GM13977 (cell line): ENCODE data around the gene NPDC1.

ENCODE experiments used
- DNase-seq: peaks from one replicate; pipeline ENCODE4 v3.0.0; 2012; ENCODE audit warnings: low spot score
- CTCF ChIP-seq: IDR thresholded peaks from 2 replicates; pipeline ENCODE4 v1.5.1; 2012; ENCODE audit warnings: mild to moderate bottlenecking, control low read depth; ENCODE audit not compliant: insufficient read depth; ENCODE audit errors: extremely low read depth, missing control alignments
- in situ Hi-C: fragments of 300-500 bp; cut with MboI; formaldehyde crosslinking; loops from one replicate; pipeline ENCODE4 v1.12.0; 2022; ENCODE audit warnings: low sequenced_read_pairs, low pct_unique_long_range_greater_than_20kb, mixed read lengths, inconsistent platforms; ENCODE audit not compliant: unreplicated experiment

NPDC1 gene

DNA sequence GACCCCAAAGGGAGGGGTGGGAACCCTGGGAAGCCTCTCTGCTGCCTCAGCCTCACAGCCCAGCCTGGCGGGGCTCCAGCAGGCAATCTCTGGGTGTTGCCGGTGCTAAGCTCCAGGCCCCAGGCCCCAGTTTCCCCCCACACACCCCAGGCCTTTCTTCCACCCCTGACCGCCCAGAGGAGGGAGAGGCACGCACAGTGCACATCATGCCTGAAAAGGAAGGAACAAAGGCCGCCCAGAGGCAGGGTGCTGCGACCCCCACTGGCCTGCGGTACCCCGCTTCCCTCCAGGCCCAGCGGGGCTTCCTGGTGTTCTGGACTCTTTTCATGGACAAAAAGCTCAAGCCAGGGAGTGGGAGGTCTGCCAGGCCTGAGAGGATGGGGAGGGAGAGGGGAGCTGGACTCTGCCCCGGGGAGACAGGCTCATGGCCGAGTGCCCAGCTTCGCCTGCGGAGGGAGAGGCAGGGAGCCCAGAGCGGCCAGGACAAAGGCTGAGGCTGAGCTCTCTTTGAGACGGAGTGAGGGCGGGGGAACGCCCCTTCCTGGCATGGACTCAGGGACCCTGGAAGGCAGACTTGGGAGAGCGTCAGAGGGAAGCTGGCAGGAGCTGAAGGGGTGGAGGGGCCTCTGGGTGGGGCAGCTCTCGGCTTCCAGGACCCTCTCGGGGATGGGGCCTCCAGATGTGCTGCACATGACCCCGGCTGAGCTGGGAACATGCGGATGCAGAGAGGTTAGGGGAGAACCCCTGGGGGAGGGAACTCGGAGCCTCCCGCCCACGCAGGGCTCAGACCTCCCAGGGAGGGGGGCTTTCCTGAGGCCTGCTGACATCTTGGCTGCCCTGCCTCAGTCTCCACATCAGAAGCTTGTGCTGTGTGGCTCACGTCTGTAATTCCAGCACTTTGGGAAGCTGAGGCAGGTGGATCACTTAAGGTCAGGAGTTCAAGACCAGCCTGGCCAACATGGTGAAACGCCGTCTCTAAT lies 9.7 kb upstream of the NPDC1 start:
- in situ Hi-C loops: no loop called here
- no peak for TF ChIP-seq CTCF
- DNase-seq: no peak

DNA sequence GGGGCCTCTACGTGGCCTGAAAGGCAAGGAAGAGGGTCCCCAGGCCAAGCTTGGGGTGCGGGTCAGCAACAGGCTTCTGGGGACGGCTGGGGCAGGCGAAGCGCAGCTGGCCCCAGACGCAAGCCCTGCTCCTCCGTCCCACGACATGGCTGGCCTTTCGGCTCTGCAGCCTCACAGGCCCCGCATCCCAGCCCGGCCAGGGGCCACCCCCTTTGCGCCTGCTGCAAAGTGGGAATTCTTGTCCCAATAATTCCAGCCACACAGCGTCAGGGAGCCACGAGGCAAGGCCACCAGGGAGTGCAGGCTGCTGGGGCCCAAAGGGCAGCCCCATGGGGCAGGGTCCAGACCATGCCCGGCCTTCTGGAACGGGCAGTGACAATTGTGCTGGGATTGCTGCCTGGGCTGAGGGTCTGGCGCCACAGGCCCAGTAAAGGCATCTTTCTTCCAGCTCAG lies 9.0 kb upstream of the NPDC1 start:
- DNase-seq: no peak
- in situ Hi-C loops: no loop called here
- no peak for TF ChIP-seq CTCF

- in situ Hi-C loops: no loop called here
- TF ChIP-seq CTCF: no peak
- peak; percentile 81 for DNase-seq
Observed at GRCh38 chr9:137053944-137054931, 8.3 kb upstream of the NPDC1 start, which contains the start of gene ENTPD2. Gene ENTPD2 (minus strand): TSS chr9:137054061. CDS start chr9:137053997, 64 bp downstream.

GRCh38 chr9:137052998-137053943 lies 7.3 kb upstream of the NPDC1 start:
- no peak for TF ChIP-seq CTCF
- in situ Hi-C loops: no loop called here
- DNase-seq: no peak

DNA sequence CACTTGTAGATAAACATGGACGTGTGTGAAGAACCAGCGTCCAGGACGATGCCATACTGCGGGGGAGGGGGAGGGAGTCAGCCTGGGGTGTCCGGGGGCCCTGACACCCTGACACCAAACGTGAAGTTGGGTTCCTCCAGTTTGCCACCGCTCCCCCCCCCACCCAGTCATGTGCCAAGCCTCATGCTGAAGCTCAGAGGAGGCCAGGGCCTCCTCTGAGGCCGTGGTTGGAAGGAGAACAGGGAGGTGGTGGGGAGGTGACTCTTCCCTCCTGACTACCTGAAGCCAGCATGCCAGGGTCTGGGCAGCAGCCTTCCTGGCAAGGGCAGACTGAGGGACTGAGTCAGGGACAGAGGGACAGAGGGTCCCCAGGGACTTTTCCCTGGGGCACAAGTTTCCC lies 6.3 kb upstream of the NPDC1 start:
- TF ChIP-seq CTCF: no peak
- in situ Hi-C loops: no loop called here
- DNase-seq: no peak
